ENCODE measurements around the gene CMBL.
A peak's percentile ranks its signal among the peaks of the same experiment; 100 is the strongest.
"Not testable (repeated sequence)": the region's sequence is repeated elsewhere in the genome, so short reads cannot be mapped to it uniquely, and the experiment has no call there.

CMBL gene

GRCh38 chr5:10285362-10285761 lies 22.3 kb downstream of the CMBL start:
- not testable (repeated sequence) for DNase-seq (ENCODE audit: low spot score)

- peak; percentile 87 for DNase-seq (ENCODE audit: low spot score)
Observed at GRCh38 chr5:10283927-10284635, 23.6 kb downstream of the CMBL start.

GRCh38 chr5:10279925-10280720 lies 27.6 kb downstream of the CMBL start:
- no peak for DNase-seq (ENCODE audit: low spot score)

- no peak for DNase-seq (ENCODE audit: low spot score)
Observed at GRCh38 chr5:10279328-10279727, 28.4 kb downstream of the CMBL start.

- DNase-seq (ENCODE audit: low spot score): no peak
Observed at GRCh38 chr5:10278658-10279279, 28.9 kb downstream of the CMBL start.

- DNase-seq (ENCODE audit: low spot score): no peak
Observed at GRCh38 chr5:10277773-10278630, 29.7 kb downstream of the CMBL start.

GRCh38 chr5:10276691-10277090 lies 31.0 kb downstream of the CMBL start:
- DNase-seq (ENCODE audit: low spot score): no peak

- no peak for DNase-seq (ENCODE audit: low spot score)
Observed at GRCh38 chr5:10275991-10276390, 31.7 kb downstream of the CMBL start.

- no peak for DNase-seq (ENCODE audit: low spot score)
Observed at GRCh38 chr5:10275460-10275859, 32.2 kb downstream of the CMBL start.

GRCh38 chr5:10272875-10273209 lies 34.9 kb downstream of the CMBL start:
- not testable (repeated sequence) for DNase-seq (ENCODE audit: low spot score)

- no peak for DNase-seq (ENCODE audit: low spot score)
Observed at GRCh38 chr5:10272053-10272874, 35.4 kb downstream of the CMBL start.

- DNase-seq (ENCODE audit: low spot score): no peak
Observed at GRCh38 chr5:10268100-10268499, 39.6 kb downstream of the CMBL start.

GRCh38 chr5:10266839-10267238 lies 40.9 kb downstream of the CMBL start:
- no peak for DNase-seq (ENCODE audit: low spot score)

- DNase-seq (ENCODE audit: low spot score): no peak
Observed at GRCh38 chr5:10266137-10266536, 41.6 kb downstream of the CMBL start.

GRCh38 chr5:10265245-10266109 lies 42.2 kb downstream of the CMBL start:
- no peak for DNase-seq (ENCODE audit: low spot score)

- no peak for DNase-seq (ENCODE audit: low spot score)
Observed at GRCh38 chr5:10264604-10265003, 43.1 kb downstream of the CMBL start.

- no peak for DNase-seq (ENCODE audit: low spot score)
Observed at GRCh38 chr5:10262995-10263394, 44.7 kb downstream of the CMBL start.

GRCh38 chr5:10262121-10262774 lies 45.5 kb downstream of the CMBL start:
- no peak for DNase-seq (ENCODE audit: low spot score)

GRCh38 chr5:10261065-10261464 lies 46.6 kb downstream of the CMBL start:
- no peak for DNase-seq (ENCODE audit: low spot score)

- DNase-seq (ENCODE audit: low spot score): no peak
Observed at GRCh38 chr5:10259899-10260298, 47.8 kb downstream of the CMBL start.
